Tibial artery (tissue), 4 donors: ENCODE data around the gene KAT14.
"Not testable (repeated sequence)": the region's sequence is repeated elsewhere in the genome, so short reads cannot be mapped to it uniquely, and the experiment has no call there.

Experiments
- DNase-seq, 2 donors: peaks; one replicate each; pipeline ENCODE4 v3.0.0-alpha.2; 2019
- H3K27ac ChIP-seq, 2 donors: fragments of 200-600 bp; sonication (generic) in 1 of 2; 1 replicate in 1 of 2; 2 replicates in 1 of 2; pipeline ENCODE4 v1.5.1; 2018 to 2019; ENCODE audit warnings: mild to moderate bottlenecking in 1 of 2
- H3K27me3 ChIP-seq, 2 donors: fragments of 200-600 bp; sonication (generic) in 1 of 2; one replicate each; pipeline versions ENCODE4 v1.5.1 to v1.6.0; 2016 to 2019
- H3K36me3 ChIP-seq, 3 donors: fragments of 200-600 bp; sonication (generic) in 2 of 3; one replicate each; pipeline ENCODE4 v1.5.1; 2016 to 2019; ENCODE audit warnings: mild to moderate bottlenecking in 2 of 3
- H3K4me1 ChIP-seq, 4 donors: fragments of 200-600 bp; sonication (generic) in 2 of 4; 1 replicate in 3 of 4; 2 replicates in 1 of 4; pipeline ENCODE4 v1.5.1; 2016 to 2019
- H3K4me3 ChIP-seq, 2 donors: fragments of 200-600 bp; sonication (generic) in 1 of 2; 1 replicate in 1 of 2; 2 replicates in 1 of 2; pipeline ENCODE4 v1.5.1; 2018 to 2019; ENCODE audit warnings: mild to moderate bottlenecking in 2 of 2
- H3K9me3 ChIP-seq, 3 donors: fragments of 200-600 bp; sonication (generic) in 1 of 3; one replicate each; pipeline ENCODE4 v1.5.1; 2016 to 2019
- intact Hi-C: fragments of 100-400 bp; cut with DNase I; formaldehyde crosslinking; loops from one replicate; pipeline ENCODE4 v1.15.0; 2023; ENCODE audit warnings: low total_unique reads
- TF ChIP-seq, protein P1 (sequence below), 2 experiments: fragments of 200-600 bp in 1 of 2; fragments of 450-650 bp in 1 of 2; IDR thresholded peaks; one replicate each; pipeline ENCODE4 v1.5.1; 2017 to 2019; ENCODE audit warnings: antibody characterized with exemption in 2 of 2, mild to moderate bottlenecking in 1 of 2, moderate library complexity in 1 of 2

The KAT14 gene

GRCh38 chr20:18108326-18108725 is 29.3 kb upstream of the KAT14 start:
- H3K4me1 ChIP-seq: no peaks in the 10 kb centered on the region
- H3K27me3 ChIP-seq: no peaks in the 10 kb centered on the region
- no peak overlapping the region for H3K4me3 ChIP-seq
- no peak overlapping the region for H3K27ac ChIP-seq
- H3K36me3 ChIP-seq: no peaks in the 10 kb centered on the region
- intact Hi-C loops: no loop called here
- TF ChIP-seq, protein P1, sequence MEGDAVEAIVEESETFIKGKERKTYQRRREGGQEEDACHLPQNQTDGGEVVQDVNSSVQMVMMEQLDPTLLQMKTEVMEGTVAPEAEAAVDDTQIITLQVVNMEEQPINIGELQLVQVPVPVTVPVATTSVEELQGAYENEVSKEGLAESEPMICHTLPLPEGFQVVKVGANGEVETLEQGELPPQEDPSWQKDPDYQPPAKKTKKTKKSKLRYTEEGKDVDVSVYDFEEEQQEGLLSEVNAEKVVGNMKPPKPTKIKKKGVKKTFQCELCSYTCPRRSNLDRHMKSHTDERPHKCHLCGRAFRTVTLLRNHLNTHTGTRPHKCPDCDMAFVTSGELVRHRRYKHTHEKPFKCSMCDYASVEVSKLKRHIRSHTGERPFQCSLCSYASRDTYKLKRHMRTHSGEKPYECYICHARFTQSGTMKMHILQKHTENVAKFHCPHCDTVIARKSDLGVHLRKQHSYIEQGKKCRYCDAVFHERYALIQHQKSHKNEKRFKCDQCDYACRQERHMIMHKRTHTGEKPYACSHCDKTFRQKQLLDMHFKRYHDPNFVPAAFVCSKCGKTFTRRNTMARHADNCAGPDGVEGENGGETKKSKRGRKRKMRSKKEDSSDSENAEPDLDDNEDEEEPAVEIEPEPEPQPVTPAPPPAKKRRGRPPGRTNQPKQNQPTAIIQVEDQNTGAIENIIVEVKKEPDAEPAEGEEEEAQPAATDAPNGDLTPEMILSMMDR (IDR thresholded peaks at IDR 0.05): no peak
- no peak for DNase-seq
- H3K9me3 ChIP-seq: peaks cover 0 to 4% (median 0%) of the 10 kb centered on the region in 3 donors

DNA sequence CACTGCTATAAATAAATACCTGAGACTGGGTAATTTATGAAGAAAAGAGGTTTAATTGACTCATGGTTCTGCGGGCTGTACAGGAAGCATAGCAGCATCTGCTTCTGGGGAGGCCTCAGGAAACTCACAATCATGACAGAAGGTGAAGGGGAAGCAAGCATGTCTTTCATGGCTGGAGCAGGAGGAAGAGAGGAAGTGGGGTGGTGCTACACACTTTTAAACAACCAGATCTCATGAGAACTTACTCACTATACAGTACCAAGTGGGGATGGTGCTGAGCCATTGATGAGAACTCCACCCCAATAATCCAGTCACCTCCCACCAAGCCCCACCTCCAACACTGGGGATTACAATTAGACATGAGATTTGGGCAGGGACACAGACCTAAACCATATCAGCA is 9.1 kb upstream of the KAT14 start:
- H3K4me1 ChIP-seq, H3K27me3 ChIP-seq, intact Hi-C loops, H3K9me3 ChIP-seq, H3K4me3 ChIP-seq, H3K27ac ChIP-seq, H3K36me3 ChIP-seq, DNase-seq: not testable (repeated sequence)

GRCh38 chr20:18132663-18133062 is 5.0 kb upstream of the KAT14 start:
- Histone ChIP-seq H3K9me3 (no peaks in the 10 kb centered on the region), H3K27me3 (no peaks in the 10 kb centered on the region), H3K27ac (no peak overlapping the region), H3K4me1 (peaks cover 0 to 5% (median 2%) of the 10 kb centered on the region in 4 donors), H3K4me3 (no peak overlapping the region), H3K36me3 (no peaks in the 10 kb centered on the region)
- no peak for DNase-seq
- TF ChIP-seq, protein P1 (IDR thresholded peaks at IDR 0.05): no peak
- intact Hi-C loops: no loop called here

DNA sequence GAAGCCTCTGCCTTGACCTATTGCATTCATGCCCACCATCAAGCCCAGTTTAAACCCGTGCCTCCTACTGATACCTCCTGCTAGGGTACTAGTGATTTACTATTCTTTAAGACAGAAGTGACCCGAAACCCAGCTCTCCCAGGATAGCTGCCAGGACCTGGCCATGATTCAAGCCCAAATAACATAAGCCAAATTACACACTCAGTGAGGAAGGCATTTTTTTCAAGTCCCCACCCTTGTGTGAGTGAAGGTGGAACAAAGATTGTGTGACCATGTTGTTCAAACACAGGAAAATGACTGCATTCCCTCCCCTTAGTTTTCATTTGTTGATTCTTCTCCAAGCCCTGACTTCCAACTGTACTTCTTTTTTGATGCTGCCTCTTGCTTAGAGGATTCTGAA is 3.7 kb upstream of the KAT14 start:
- Histone ChIP-seq H3K27ac (no peak overlapping the region), H3K27me3 (no peaks in the 10 kb centered on the region), H3K36me3 (no peaks in the 10 kb centered on the region), H3K4me3 (no peak overlapping the region), H3K9me3 (no peaks in the 10 kb centered on the region), H3K4me1 (peaks cover 0 to 12% (median 7%) of the 10 kb centered on the region in 4 donors)
- TF ChIP-seq, protein P1 (IDR thresholded peaks at IDR 0.05): no peak
- intact Hi-C loops: no loop called here
- no peak for DNase-seq

DNA sequence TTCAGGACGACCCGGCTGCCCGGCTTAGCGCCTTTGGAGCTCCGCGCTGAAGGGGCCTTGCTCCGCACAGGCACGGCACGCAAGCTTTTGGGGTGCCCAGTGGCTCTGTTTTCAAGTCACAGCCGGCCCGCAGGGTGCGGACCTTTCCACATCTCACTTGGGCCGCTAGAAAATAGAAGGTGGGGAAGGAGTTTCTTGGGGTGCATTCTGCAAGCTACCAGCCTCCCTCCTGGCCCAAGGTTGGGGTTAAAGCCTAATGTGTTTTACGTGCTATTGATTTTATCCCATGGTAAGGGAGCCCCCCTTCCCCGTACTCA is 561 bp downstream of the KAT14 start:
- no peak for DNase-seq
- intact Hi-C loops: loop anchor here (2.0 kb wide), 1 partner anchor 151 kb away; the partner anchor contains the start of gene ZNF133
- H3K4me1 ChIP-seq: peaks cover 0 to 30% (median 21%) of the 10 kb centered on the region in 4 donors
- H3K4me3 ChIP-seq: peak overlapping the region; percentile 70 to 95
- TF ChIP-seq, protein P1 (IDR thresholded peaks at IDR 0.05): no peak
- peaks cover 8 to 11% (median 10%) of the 10 kb centered on the region in 3 donors for H3K36me3 ChIP-seq
- H3K27ac ChIP-seq: peak overlapping the region; percentile 77 to 95
- H3K9me3 ChIP-seq: no peaks in the 10 kb centered on the region
- H3K27me3 ChIP-seq: no peaks in the 10 kb centered on the region

DNA sequence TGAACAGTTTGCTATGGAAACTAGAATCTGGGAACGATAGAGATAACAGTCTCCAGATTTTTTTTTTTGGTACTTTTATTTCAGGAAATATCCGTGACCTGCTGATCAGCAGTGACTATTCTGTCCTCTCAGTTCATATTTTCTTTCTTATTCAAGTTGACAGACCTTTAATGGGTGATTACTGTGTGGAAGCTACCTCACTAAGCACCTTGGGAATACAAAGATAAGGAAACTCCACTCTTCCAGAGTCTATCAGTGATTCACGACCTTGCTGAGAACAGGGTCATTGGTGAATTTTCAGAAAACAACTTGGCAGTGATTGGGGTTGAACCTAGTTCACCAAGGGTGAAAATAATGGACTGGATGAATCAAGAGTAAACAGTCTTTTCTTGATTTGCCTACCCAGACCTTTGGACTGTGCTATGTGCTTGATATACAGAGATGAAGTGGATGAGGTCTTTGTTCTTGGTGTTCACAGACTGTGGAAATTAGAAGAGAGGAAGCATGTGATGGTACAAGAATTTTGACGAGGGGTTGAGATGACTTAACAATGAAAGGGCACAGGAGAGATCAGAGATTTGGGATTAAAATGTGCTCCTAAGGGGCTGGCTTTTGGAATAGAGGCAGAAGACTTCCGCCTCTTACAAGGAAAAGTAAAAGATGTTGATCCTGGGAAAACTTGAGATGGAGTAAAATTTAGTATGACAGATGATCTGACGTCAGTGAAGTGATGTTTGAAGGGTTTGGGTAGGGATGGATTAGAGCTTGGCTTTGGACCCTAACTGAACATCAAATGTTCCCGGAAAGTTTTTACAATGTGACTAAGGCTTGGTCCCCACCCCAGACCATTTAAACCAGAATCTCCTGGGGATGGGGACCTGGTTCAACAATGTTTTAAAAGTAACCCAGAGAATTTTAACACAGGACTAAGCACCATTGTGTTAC is 1.2 kb downstream of the KAT14 start:
- H3K27ac ChIP-seq: peak overlapping the region; percentile 77 to 95
- no peak for DNase-seq

More for the DNA sequence above, 1.2 kb downstream of the KAT14 start:
- peaks cover 8 to 11% (median 10%) of the 10 kb centered on the region in 3 donors for H3K36me3 ChIP-seq
- H3K27me3 ChIP-seq: no peaks in the 10 kb centered on the region
- TF ChIP-seq, protein P1 (IDR thresholded peaks at IDR 0.05): no peak
- intact Hi-C loops: loop anchor here (2.0 kb wide), 1 partner anchor 150 kb away; the partner anchor contains the start of gene ZNF133
- H3K4me3 ChIP-seq: peak overlapping the region; percentile 70 to 95
- no peaks in the 10 kb centered on the region for H3K9me3 ChIP-seq
- peaks cover 0 to 30% (median 21%) of the 10 kb centered on the region in 4 donors for H3K4me1 ChIP-seq
